Adrenal gland (tissue), 5 donors: ENCODE measurements around the gene VWF.

Experiments used
- POLR2A ChIP-seq, 2 donors: fragments of 450-650 bp; IDR thresholded peaks; one replicate each; pipeline ENCODE4 v1.6.1; 2017; ENCODE audit warnings: antibody characterized with exemption in 2 of 2, mild to moderate bottlenecking in 2 of 2, moderate library complexity in 1 of 2
- TF ChIP-seq, protein P1 (sequence below), 6 experiments: fragments of 450-650 bp in 4 of 6; fragments of 200-600 bp in 2 of 6; sonication (generic) in 1 of 6; IDR thresholded peaks; 1 replicate in 5 of 6; 2 replicates in 1 of 6; pipeline versions ENCODE4 v1.5.1 to v1.8.0; 2016 to 2021; ENCODE audit warnings: antibody characterized with exemption in 6 of 6, mild to moderate bottlenecking in 2 of 6, moderate library complexity in 1 of 6
- donor health status: DM: no; HTN: no; CAD: no.

DNA sequence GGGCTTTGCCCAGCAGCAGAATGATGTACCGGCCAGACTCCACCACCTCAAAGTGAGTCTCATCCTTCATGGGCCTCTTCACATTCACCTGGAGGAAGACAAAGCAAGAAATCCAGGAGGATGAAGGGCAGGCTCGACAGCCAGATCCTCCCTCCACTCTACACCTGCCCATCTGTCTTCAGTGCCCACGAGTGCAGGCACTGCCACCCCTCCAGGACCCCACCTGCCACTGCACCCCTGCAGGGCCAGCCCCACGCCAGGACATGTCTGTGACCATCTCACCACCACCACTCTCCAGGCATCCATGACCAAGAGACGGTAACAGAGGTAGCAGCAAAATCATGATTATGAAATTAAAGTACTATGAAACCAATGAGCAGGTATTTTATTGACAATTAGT, 95.1 kb downstream of the VWF start:
- TF ChIP-seq, protein P1, sequence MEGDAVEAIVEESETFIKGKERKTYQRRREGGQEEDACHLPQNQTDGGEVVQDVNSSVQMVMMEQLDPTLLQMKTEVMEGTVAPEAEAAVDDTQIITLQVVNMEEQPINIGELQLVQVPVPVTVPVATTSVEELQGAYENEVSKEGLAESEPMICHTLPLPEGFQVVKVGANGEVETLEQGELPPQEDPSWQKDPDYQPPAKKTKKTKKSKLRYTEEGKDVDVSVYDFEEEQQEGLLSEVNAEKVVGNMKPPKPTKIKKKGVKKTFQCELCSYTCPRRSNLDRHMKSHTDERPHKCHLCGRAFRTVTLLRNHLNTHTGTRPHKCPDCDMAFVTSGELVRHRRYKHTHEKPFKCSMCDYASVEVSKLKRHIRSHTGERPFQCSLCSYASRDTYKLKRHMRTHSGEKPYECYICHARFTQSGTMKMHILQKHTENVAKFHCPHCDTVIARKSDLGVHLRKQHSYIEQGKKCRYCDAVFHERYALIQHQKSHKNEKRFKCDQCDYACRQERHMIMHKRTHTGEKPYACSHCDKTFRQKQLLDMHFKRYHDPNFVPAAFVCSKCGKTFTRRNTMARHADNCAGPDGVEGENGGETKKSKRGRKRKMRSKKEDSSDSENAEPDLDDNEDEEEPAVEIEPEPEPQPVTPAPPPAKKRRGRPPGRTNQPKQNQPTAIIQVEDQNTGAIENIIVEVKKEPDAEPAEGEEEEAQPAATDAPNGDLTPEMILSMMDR (IDR thresholded peaks at IDR 0.05): no peak
- no peak for TF ChIP-seq POLR2A (IDR thresholded peaks at IDR 0.05)
